H1 (cell line): ENCODE measurements around the gene FCGR3B. TPM values are rescaled to one million over a fixed set of nuclear protein-coding genes. Genes with fewer than 3 reads are reported as not detected.
"Not testable (repeated sequence)": the region's sequence is repeated elsewhere in the genome, so short reads cannot be mapped to it uniquely, and the experiment has no call there.

Experiments
- CTCF ChIA-PET: fragments of 300-600 bp; sonication (Branson Sonifier 250); formaldehyde crosslinking; loops from one replicate; lab custom pipeline; 2021; ENCODE audit not compliant: partially characterized antibody; lab: Charles Lee
- POLR2A ChIA-PET: fragments of 300-600 bp; sonication (Branson Sonifier 250); formaldehyde crosslinking; loops from one replicate; lab custom pipeline; 2021; ENCODE audit warnings: inconsistent platforms; ENCODE audit not compliant: partially characterized antibody; lab: Charles Lee
- DNase-seq, 2 experiments: peaks; one replicate each; pipeline versions ENCODE4 v3.0.0 to v3.0.0-alpha.2; 2010 to 2022; ENCODE audit warnings: low spot score in 2 of 2, low read depth in 1 of 2, mixed read lengths in 1 of 2
- FAIRE-seq: peaks from 2 replicates; lab custom pipeline; 2011; peaks lifted over from hg19 to GRCh38; lab: Jason Lieb, UNC
- H2AFZ ChIP-seq: 2 replicates; pipeline ENCODE4 v1.8.1; 2012; ENCODE audit warnings: low read length, inconsistent platforms
- H2AK5ac ChIP-seq: 2 replicates; pipeline ENCODE4 v1.6.1; 2013; ENCODE audit warnings: low read depth, low read length
- H2BK120ac ChIP-seq: replicated peaks from 2 replicates; pipeline ENCODE3; 2013; ENCODE audit warnings: low read depth, low read length, inconsistent platforms
- H2BK12ac ChIP-seq: 2 replicates; pipeline ENCODE4 v1.6.1; 2013; ENCODE audit warnings: low read depth, low read length
- H2BK15ac ChIP-seq: 2 replicates; pipeline ENCODE4 v1.6.1; 2013; ENCODE audit warnings: low read length
- H2BK20ac ChIP-seq: 2 replicates; pipeline ENCODE4 v1.6.1; 2013; ENCODE audit warnings: low read length
- H2BK5ac ChIP-seq: 2 replicates; pipeline ENCODE4 v1.6.1; 2013; ENCODE audit warnings: low read depth, low read length
- H3K14ac ChIP-seq: 2 replicates; pipeline ENCODE4 v1.6.1; 2013; ENCODE audit warnings: inconsistent platforms; ENCODE audit not compliant: insufficient read length
- H3K18ac ChIP-seq: 2 replicates; pipeline ENCODE4 v1.6.1; 2013; ENCODE audit warnings: low read length; ENCODE audit errors: extremely low read depth
- H3K23ac ChIP-seq: 2 replicates; pipeline ENCODE4 v1.6.1; 2013; ENCODE audit warnings: inconsistent platforms; ENCODE audit not compliant: insufficient read length
- H3K23me2 ChIP-seq: 2 replicates; pipeline ENCODE4 v1.6.1; 2013; ENCODE audit warnings: low read depth, low read length
- H3K27ac ChIP-seq: 2 replicates; pipeline ENCODE4 v1.6.1; 2011; ENCODE audit warnings: low read depth, low read length, inconsistent platforms
- H3K27me3 ChIP-seq, 4 experiments: replicated peaks in 1 of 4; 1 replicate in 1 of 4; 2 replicates in 3 of 4; pipeline versions ENCODE4 v1.6.1 to v1.8.1; 2011 to 2013; ENCODE audit warnings: low read length in 3 of 4, mild to moderate bottlenecking in 3 of 4, inconsistent platforms in 2 of 4, mixed read lengths in 2 of 4, moderate library complexity in 1 of 4; ENCODE audit not compliant: control insufficient read depth in 3 of 4, insufficient read depth in 3 of 4; ENCODE audit errors: extremely low read depth in 1 of 4
- H3K36me3 ChIP-seq, 4 experiments: 2 replicates each; pipeline versions ENCODE4 v1.6.1 to v1.8.1; 2011 to 2013; ENCODE audit warnings: mild to moderate bottlenecking in 4 of 4, low read length in 3 of 4, moderate library complexity in 2 of 4, control low read depth in 1 of 4, inconsistent platforms in 1 of 4; ENCODE audit not compliant: insufficient read depth in 4 of 4, control insufficient read depth in 2 of 4
- H3K4ac ChIP-seq: replicated peaks from 2 replicates; pipeline ENCODE3; 2013; ENCODE audit warnings: low read length, low read depth, mixed read lengths, inconsistent platforms; ENCODE audit not compliant: insufficient read length
- H3K4me1 ChIP-seq, 4 experiments: replicated peaks in 1 of 4; 1 replicate in 1 of 4; 2 replicates in 3 of 4; pipeline versions ENCODE4 v1.6.1 to v1.8.1; 2011 to 2013; ENCODE audit warnings: low read length in 3 of 4, inconsistent platforms in 2 of 4, mixed read lengths in 1 of 4; ENCODE audit not compliant: insufficient read depth in 4 of 4, control insufficient read depth in 3 of 4
- H3K4me2 ChIP-seq, 2 experiments: 2 replicates each; pipeline versions ENCODE4 v1.6.1 to v1.8.1; 2011 to 2013; ENCODE audit warnings: low read depth in 2 of 2, low read length in 2 of 2, control low read depth in 1 of 2, inconsistent platforms in 1 of 2, mild to moderate bottlenecking in 1 of 2; ENCODE audit not compliant: insufficient read depth in 1 of 2
- H3K4me3 ChIP-seq, 4 experiments: fragments of 200-600, 300-600 bp in 1 of 4; sonication (generic), shearing (Covaris generic), sonication (Bioruptor Twin) in 1 of 4; 2 replicates each; pipeline versions ENCODE4 v1.5.1 to v1.8.1; 2011 to 2016; ENCODE audit warnings: low read length in 4 of 4, low read depth in 3 of 4, control low read depth in 2 of 4, inconsistent platforms in 2 of 4, mild to moderate bottlenecking in 2 of 4, mixed read lengths in 1 of 4, moderate library complexity in 1 of 4; ENCODE audit not compliant: insufficient read depth in 2 of 4; ENCODE audit errors: extremely low read depth in 1 of 4
- H3K56ac ChIP-seq: replicated peaks from 2 replicates; pipeline ENCODE3; 2013; ENCODE audit warnings: low read depth, mild to moderate bottlenecking, mixed read lengths, low read length, inconsistent platforms; ENCODE audit not compliant: insufficient read length
- H3K79me1 ChIP-seq: 2 replicates; pipeline ENCODE4 v1.6.1; 2013; ENCODE audit warnings: low read depth, low read length, control low read depth
- H3K79me2 ChIP-seq, 2 experiments: 2 replicates each; pipeline versions ENCODE4 v1.6.1 to v1.8.1; 2012 to 2013; ENCODE audit warnings: low read length in 2 of 2, mild to moderate bottlenecking in 2 of 2, inconsistent platforms in 1 of 2; ENCODE audit not compliant: insufficient read depth in 2 of 2, control insufficient read depth in 1 of 2
- H3K9ac ChIP-seq, 4 experiments: replicated peaks in 1 of 4; 1 replicate in 1 of 4; 2 replicates in 3 of 4; pipeline versions ENCODE4 v1.6.1 to v1.8.1; 2011 to 2013; ENCODE audit warnings: low read depth in 3 of 4, low read length in 3 of 4, control low read depth in 2 of 4, mild to moderate bottlenecking in 2 of 4, moderate library complexity in 2 of 4, inconsistent platforms in 1 of 4; ENCODE audit errors: extremely low read depth in 1 of 4
- H3K9me3 ChIP-seq, 2 experiments: 2 replicates each; pipeline versions ENCODE4 v1.6.1 to v1.8.1; 2012 to 2013; ENCODE audit warnings: mild to moderate bottlenecking in 2 of 2, moderate library complexity in 2 of 2, control low read depth in 1 of 2, inconsistent platforms in 1 of 2, low read depth in 1 of 2, low read length in 1 of 2, mixed read lengths in 1 of 2; ENCODE audit not compliant: insufficient read depth in 2 of 2
- H4K20me1 ChIP-seq, 2 experiments: replicated peaks in 1 of 2; 2 replicates each; pipeline versions ENCODE3 to v1.8.1; 2011 to 2013; ENCODE audit warnings: inconsistent platforms in 2 of 2, low read length in 2 of 2, mild to moderate bottlenecking in 1 of 2; ENCODE audit not compliant: insufficient read depth in 2 of 2, control insufficient read depth in 1 of 2
- H4K5ac ChIP-seq: 2 replicates; pipeline ENCODE4 v1.6.1; 2013; ENCODE audit warnings: low read length, low read depth, mixed read lengths, inconsistent platforms; ENCODE audit not compliant: insufficient read length
- H4K8ac ChIP-seq: 2 replicates; pipeline ENCODE4 v1.8.0; 2013; ENCODE audit warnings: mild to moderate bottlenecking, moderate library complexity, low read length, inconsistent platforms; ENCODE audit not compliant: insufficient read depth; ENCODE audit errors: extremely low read depth
- H4K91ac ChIP-seq: replicated peaks from 2 replicates; pipeline ENCODE3; 2013; ENCODE audit warnings: low read length, mixed read lengths, inconsistent platforms; ENCODE audit not compliant: insufficient read length
- WGBS, 2 experiments: shearing (Covaris generic) in 1 of 2; methylation state at CpG; one replicate each; pipeline versions ENCODE4 v1.1.6 to v1.1.7; 2013 to 2015; ENCODE audit warnings: low lambda C conversion rate in 2 of 2, mixed read lengths in 2 of 2, inconsistent platforms in 1 of 2, low coverage in 1 of 2, missing lambda C conversion rate in 1 of 2; ENCODE audit not compliant: insufficient replicate concordance in 2 of 2, insufficient coverage in 1 of 2, insufficient read length in 1 of 2; ENCODE audit errors: extremely low coverage in 1 of 2, missing lambda C conversion rate in 1 of 2; 5-methylcytosine and 5-hydroxymethylcytosine counted together
- polyA plus RNA-seq, 7 experiments: library from polyadenylated mRNA; depleted of rRNA in 3 of 7; stranded (reverse) in 5 of 7; unstranded in 2 of 7; fragments of >200 nt in 5 of 7; fragments of 200-250 nt in 2 of 7; gene quantifications; 1 replicate in 5 of 7; 2 replicates in 1 of 7; 4 replicates in 1 of 7; pipeline versions ENCODE4 v1.2.1 to v1.2.3, GENCODE V29; 2011 to 2013; ENCODE audit warnings: missing spikeins in 2 of 7, mixed read lengths in 2 of 7
- total RNA-seq: library from RNA; stranded (reverse); fragmentation: NEBNext Ultra II Directional; extraction: Animal tissue kit (Norgen Biotek cat#: 25700); gene quantifications from 2 replicates; pipeline ENCODE4 v1.2.1, GENCODE V29; 2021

FCGR3B gene
- total and polyA plus RNA-seq, 2 of the 8 experiments (the other 6 are each of a cell fraction or from before 2014, with no cell fraction given), result not detected

GRCh38 chr1:161664689-161665088, 33.7 kb upstream of the FCGR3B start:
- H2BK12ac ChIP-seq, H3K79me1 ChIP-seq, H3K56ac ChIP-seq, H3K4me1 ChIP-seq, H4K5ac ChIP-seq, H3K27ac ChIP-seq, H4K91ac ChIP-seq, H3K23ac ChIP-seq, H3K23me2 ChIP-seq, H4K20me1 ChIP-seq, H3K18ac ChIP-seq, H3K36me3 ChIP-seq, H2AK5ac ChIP-seq, H2BK15ac ChIP-seq, H3K4me3 ChIP-seq, H3K14ac ChIP-seq, H2BK120ac ChIP-seq, H3K79me2 ChIP-seq, H2BK20ac ChIP-seq, H3K4ac ChIP-seq, DNase-seq, CTCF ChIA-PET, H4K8ac ChIP-seq, H3K4me2 ChIP-seq, H3K9ac ChIP-seq, H3K27me3 ChIP-seq, FAIRE-seq, H2AFZ ChIP-seq, H3K9me3 ChIP-seq, POLR2A ChIA-PET, H2BK5ac ChIP-seq: not testable (repeated sequence)
- WGBS, 2 experiments, result no CpG with 5 or more reads among the region's 4 CpGs

GRCh38 chr1:161663569-161663968, 32.6 kb upstream of the FCGR3B start:
- H3K56ac ChIP-seq, H3K4me3 ChIP-seq, H2BK5ac ChIP-seq, H2BK15ac ChIP-seq, FAIRE-seq, H3K27ac ChIP-seq, H4K5ac ChIP-seq, H2BK120ac ChIP-seq, H3K18ac ChIP-seq, CTCF ChIA-PET, H2BK12ac ChIP-seq, H3K9me3 ChIP-seq, H3K23ac ChIP-seq, H3K79me2 ChIP-seq, H3K27me3 ChIP-seq, H3K36me3 ChIP-seq, H2BK20ac ChIP-seq, H4K8ac ChIP-seq, H2AFZ ChIP-seq, H3K79me1 ChIP-seq, H3K4me2 ChIP-seq, H4K91ac ChIP-seq, H3K9ac ChIP-seq, H3K4me1 ChIP-seq, H3K4ac ChIP-seq, POLR2A ChIA-PET, H3K23me2 ChIP-seq, H4K20me1 ChIP-seq, DNase-seq, H2AK5ac ChIP-seq, H3K14ac ChIP-seq: not testable (repeated sequence)
- WGBS, 2 experiments, result no CpG with 5 or more reads among the region's 1 CpG
